SJCRH30 (cell line): ENCODE data around the gene CEP131. TPM values are rescaled to one million over a fixed set of nuclear protein-coding genes. Genes with fewer than 3 reads are reported as not detected.

Experiments used
- DNase-seq, 2 experiments: peaks; one replicate each; pipeline ENCODE4 v3.0.0-alpha.2; 2015 to 2020
- H3K27ac ChIP-seq: fragments of 250-450 bp; sonication (Bioruptor Pico); 2 replicates; pipeline ENCODE4 v1.5.1; 2020; ENCODE audit warnings: mild to moderate bottlenecking, moderate library complexity
- H3K27me3 ChIP-seq: fragments of 250-450 bp; sonication (Bioruptor Pico); 2 replicates; pipeline ENCODE4 v1.5.1; 2020; ENCODE audit warnings: mild to moderate bottlenecking, moderate library complexity
- H3K36me3 ChIP-seq: fragments of 250-450 bp; sonication (Bioruptor Pico); 2 replicates; pipeline ENCODE4 v1.5.1; 2020; ENCODE audit warnings: mild to moderate bottlenecking, moderate library complexity
- H3K4me1 ChIP-seq: fragments of 250-450 bp; sonication (Bioruptor Pico); 2 replicates; pipeline ENCODE4 v1.5.1; 2020; ENCODE audit warnings: mild to moderate bottlenecking, moderate library complexity
- H3K4me3 ChIP-seq: fragments of 250-450 bp; sonication (Bioruptor Pico); 2 replicates; pipeline ENCODE4 v1.5.1; 2020; ENCODE audit warnings: mild to moderate bottlenecking, moderate library complexity
- H3K9me3 ChIP-seq: fragments of 250-450 bp; sonication (Bioruptor Pico); replicated peaks from 2 replicates; pipeline ENCODE4 v1.5.1; 2020; ENCODE audit warnings: mild to moderate bottlenecking, moderate library complexity
- total RNA-seq: library from RNA; depleted of rRNA; stranded (reverse); fragments of >200 nt; shearing (Covaris generic); gene quantifications from 2 replicates; pipeline ENCODE4 v1.2.3, GENCODE V29; 2014

Gene CEP131
- total RNA-seq, 1 experiment from 2014 or later = 33.0 TPM

DNA sequence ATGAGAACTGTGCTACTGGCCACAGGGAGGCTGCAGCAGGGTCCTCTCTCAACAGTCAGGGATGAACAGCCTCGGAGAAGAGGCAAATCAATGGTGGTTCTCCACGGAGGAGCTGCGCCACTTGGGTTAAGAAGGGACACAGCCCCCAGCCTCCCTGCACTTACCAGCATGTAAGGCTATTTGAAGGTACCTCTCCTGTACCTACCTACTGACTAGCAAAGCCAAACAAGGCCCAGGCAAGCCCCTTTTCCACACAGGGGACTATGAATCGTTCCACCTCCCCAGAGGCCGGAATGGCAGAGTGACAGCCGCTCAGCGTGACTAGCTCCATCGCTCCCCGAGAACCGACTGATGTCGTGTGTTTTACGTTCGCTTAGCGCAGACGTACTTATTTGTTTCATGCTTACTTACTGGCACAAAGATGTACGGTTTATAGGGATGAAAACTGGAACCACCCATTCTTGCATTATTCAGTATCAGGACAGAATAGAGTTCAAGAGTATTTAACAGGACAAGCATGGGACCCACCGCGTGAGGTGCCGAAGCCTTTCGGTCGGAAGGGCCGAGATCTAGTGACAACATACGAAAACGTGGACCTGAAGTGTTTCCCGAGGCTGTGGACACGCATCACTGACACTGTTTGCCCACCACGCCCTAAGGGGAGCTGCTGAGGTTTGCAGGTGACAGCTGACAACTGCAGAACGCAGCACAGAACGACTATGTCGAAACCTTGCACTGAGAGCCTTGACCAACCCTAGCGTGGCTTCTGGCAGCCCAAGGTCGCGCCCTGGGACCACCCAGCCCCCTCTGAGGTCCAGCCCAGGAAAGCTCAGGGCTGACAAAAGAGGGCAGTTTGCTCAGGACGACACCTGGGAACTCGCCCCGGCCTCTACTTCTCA, 15.1 kb upstream of the CEP131 start:
- Histone ChIP-seq H3K27me3 (no peaks in the 10 kb centered on the region), H3K27ac (no peak overlapping the region), H3K36me3 (peaks cover 12% of the 10 kb centered on the region)

DNA sequence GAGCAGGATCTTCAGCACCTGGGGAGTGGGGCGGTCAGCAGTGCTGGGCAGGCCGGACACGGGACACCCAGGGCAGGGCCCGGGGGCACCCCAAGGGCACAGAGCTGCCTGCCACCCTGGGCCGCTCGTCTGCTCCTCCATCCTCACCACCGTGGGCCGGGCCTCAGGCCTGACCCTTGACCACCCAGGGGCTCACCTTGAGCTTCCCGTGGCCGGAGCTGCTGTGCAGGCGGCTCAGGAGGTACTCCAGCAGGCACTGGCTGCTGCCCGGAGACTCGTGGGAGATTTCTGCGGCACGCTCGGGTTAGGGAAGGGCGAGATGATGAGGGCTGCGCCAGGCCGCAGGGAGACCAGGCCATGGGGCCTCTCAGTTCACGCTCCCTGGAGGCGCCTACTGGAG, 14.0 kb upstream of the CEP131 start:
- Histone ChIP-seq H3K27ac (no peak overlapping the region), H3K9me3 (no peaks in the 10 kb centered on the region), H3K27me3 (no peaks in the 10 kb centered on the region), H3K4me3 (no peak overlapping the region), H3K4me1 (peaks cover 7% of the 10 kb centered on the region; the same call in 1 of the 2 replicates), H3K36me3 (peaks cover 13% of the 10 kb centered on the region)
- DNase-seq = no peak

More for the DNA sequence above, 15.1 kb upstream of the CEP131 start:
- DNase-seq = no peak
- H3K4me1 ChIP-seq = peaks cover 7% of the 10 kb centered on the region; the same call in 1 of the 2 replicates
- peak overlapping the region; percentile 91 for H3K4me3 ChIP-seq
- no peaks in the 10 kb centered on the region for H3K9me3 ChIP-seq

DNA sequence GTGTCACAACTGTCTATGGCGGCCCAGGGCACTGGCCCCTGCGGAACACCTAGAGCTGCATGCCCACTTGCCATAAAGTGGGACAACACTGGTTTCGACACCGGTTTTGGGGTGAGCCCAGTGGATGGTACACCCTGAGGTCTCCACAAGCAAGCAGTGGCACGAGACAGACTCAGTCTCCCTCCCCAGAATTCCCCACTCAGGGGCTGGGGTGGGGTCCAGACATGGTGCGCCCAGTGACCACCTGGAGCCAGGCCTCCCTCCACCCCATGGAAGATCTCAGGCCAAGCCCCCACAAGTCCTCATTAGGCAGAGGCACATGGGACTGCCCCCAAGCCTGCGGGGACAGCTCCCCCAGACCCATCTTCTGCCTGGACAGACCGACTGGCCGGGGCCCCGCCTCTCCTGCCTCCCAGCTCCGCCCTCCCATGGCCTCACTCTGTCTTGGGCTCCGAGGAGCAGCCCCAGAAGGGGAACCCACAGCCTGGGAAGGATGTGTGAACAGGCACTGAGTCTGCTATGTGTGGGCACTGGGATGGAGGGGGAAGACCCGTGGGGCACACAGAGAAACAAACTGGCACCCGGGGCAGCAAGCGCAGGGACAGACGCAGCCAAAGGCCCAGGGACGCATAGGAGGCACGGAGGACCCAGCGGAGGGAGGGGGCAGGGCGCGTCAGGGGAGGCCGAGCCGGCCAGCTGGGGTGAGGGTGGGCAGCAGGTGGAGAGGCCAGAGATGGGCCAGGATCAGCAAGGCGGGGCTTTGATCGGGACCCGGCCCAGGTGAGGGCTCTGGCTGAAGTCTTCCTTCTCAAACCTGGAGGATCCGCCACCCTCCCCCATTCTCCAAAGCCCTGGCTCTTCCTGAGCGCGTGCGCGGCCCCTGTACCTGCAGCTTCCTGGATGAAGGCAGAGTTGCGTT, 13.3 kb upstream of the CEP131 start:
- DNase-seq = no peak
- Histone ChIP-seq H3K36me3 (peaks cover 15% of the 10 kb centered on the region), H3K27ac (no peak overlapping the region), H3K4me3 (no peak overlapping the region), H3K27me3 (no peaks in the 10 kb centered on the region), H3K4me1 (peaks cover 7% of the 10 kb centered on the region; the same call in 1 of the 2 replicates), H3K9me3 (no peaks in the 10 kb centered on the region)

DNA sequence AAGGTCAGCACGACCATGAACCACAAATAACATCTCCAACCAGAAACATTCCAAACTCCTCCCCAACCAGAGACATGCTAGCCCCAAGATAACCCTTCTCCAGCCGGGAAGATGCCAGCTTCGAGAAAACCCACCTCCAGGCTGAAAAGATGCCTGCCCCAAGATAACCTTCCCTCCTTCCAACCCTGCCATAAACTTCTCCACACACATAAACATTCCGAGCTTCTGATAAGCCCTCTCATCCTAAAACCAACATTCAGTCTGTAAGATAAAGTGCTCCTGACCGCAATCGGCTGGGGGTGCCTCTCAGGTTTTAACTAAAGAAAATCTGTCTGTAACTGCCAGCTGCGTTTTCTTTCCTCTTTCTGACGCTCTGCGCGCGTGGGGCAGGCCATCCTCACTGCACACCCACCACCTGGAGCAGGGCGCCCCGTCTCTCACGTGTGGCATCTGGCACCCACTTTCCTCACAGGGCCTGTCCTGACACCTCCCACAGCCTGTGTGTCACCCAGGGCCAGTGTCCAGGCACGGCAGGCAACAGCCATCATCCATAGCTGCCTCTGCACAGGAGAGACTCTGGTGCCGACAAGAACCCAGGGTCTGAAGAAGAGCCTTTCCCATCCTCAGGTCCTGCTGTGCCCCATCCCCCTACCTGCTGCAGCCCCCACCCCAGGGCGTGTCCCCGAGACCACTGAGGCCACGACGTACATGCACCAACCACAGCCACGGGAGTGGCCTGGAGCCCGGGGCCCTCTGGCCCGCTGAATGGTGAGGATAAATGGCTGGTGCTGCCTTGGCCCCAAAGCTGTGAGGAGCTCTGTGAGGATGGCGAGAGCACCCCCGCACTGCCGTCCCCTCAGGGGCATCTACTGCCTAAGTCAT, 12.4 kb upstream of the CEP131 start:
- Histone ChIP-seq H3K27me3 (no peaks in the 10 kb centered on the region), H3K27ac (no peak overlapping the region), H3K4me3 (no peak overlapping the region), H3K9me3 (no peaks in the 10 kb centered on the region), H3K36me3 (peaks cover 20% of the 10 kb centered on the region), H3K4me1 (peaks cover 7% of the 10 kb centered on the region; the same call in 1 of the 2 replicates)
- no peak for DNase-seq

DNA sequence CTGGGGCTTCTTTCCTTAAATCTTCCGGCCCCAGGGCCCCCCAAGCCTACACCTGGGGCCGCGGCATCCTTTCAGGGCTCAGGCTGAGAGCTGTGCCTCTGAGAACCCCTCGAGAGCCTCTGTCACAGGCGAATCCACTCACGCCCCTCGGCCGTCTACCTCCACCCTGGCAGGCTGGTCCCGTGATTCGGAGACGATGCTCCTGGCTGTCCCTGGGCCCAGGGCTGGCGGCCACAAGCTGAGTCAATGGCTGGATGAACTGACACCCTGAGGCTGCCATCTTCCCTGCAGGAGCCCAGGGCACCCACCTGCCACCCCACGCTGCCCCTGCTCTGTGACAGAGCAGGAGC, 11.7 kb upstream of the CEP131 start:
- peaks cover 7% of the 10 kb centered on the region; the same call in 1 of the 2 replicates for H3K4me1 ChIP-seq
- no peak overlapping the region for H3K4me3 ChIP-seq
- no peak for DNase-seq
- H3K9me3 ChIP-seq = no peaks in the 10 kb centered on the region
- no peak overlapping the region for H3K27ac ChIP-seq
- H3K27me3 ChIP-seq = no peaks in the 10 kb centered on the region
- peaks cover 23% of the 10 kb centered on the region for H3K36me3 ChIP-seq

DNA sequence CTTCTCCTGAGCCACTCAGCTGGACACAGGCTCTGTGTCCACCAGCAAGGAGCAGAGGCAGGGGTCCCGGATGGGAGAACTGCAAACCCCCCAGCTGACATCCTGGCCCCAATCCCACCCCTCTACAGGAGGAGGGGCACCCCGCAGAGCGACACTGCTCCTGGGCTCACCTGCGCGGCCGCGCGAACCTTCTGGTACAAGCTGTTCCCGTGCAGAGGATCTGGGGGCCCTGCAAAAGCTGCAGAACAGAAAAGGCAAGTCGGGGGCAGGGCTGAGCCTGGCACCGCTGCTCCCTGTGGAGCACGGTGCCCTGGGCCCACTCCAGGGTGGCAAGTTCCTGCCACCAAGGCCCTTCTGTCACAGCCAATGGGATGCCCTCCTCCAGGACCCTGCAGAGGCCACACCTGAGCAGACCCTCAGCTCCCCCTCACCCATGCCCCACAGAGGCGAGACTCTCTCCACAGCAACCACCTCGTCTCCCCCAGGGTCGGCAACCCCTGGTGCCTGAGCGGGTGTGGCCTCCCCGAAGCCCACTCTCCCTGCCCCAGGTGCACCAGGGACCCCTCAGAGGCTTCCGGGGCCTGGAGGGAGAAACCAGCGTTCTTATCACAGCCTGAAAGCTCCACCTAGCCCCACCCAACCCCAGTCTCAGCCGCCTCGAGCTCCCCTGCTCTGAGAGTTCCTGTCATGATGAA, 11.2 kb upstream of the CEP131 start:
- Histone ChIP-seq H3K4me3 (no peak overlapping the region), H3K4me1 (peaks cover 7% of the 10 kb centered on the region; the same call in 1 of the 2 replicates), H3K27me3 (no peaks in the 10 kb centered on the region), H3K27ac (no peak overlapping the region), H3K9me3 (no peaks in the 10 kb centered on the region), H3K36me3 (peaks cover 23% of the 10 kb centered on the region)
- DNase-seq = no peak

DNA sequence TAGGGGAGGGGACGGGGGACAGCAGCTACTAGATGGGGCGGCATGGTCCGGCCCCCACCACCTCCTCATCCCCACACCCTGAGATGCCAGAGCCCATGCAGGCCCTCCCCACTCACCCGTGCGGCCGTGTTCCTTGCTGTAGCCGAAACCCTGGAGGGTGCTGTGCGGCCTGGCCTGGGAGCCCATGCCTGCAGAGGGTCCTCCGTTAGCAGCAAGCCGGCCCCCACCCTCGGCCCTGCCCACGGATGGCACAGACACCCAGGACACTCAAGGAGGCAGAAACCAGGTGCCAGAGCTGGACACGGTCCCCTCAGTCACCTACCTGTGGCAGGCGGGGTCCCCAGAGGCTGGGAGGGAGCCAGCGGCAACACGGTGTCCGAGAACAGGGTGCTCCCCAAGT, 10.6 kb upstream of the CEP131 start:
- no peak for DNase-seq
- peaks cover 7% of the 10 kb centered on the region; the same call in 1 of the 2 replicates for H3K4me1 ChIP-seq
- no peaks in the 10 kb centered on the region for H3K9me3 ChIP-seq
- H3K27me3 ChIP-seq = no peaks in the 10 kb centered on the region
- H3K36me3 ChIP-seq = peaks cover 23% of the 10 kb centered on the region
- no peak overlapping the region for H3K4me3 ChIP-seq
- H3K27ac ChIP-seq = no peak overlapping the region

DNA sequence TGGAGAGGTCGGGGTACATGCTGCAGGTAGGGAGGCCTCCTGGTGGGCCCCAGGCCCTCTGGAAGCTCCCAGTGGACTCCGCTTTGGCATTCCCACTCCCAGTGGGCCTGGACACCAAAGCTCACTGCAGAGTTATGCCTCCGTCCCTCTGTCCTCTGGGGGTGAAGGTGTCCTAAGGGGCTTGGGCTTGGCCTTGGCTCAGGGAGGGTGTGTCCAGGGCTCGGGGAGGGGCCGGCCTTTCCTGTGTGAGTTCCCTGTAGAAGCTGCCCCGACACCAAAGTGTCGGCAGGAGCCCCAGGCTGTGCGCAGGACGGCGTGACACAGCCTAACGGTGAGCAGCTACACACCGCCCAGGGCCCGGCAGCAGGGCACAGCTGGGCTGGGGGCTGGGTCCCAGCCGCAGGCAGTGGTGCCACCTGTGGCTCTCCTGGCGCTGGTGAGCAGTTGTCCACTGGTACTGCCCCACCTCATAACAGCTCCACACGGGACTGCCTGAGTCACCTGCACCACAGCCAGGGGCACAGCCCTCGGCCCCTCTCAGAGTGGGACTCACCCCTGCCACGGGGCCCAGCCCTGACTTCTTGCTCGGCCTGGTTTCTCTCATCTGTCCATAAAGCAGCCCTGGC, 10.0 kb upstream of the CEP131 start:
- no peak for DNase-seq
- no peak overlapping the region for H3K4me3 ChIP-seq
- H3K27ac ChIP-seq = no peak overlapping the region
- H3K27me3 ChIP-seq = no peaks in the 10 kb centered on the region
- H3K36me3 ChIP-seq = peaks cover 23% of the 10 kb centered on the region
- peaks cover 2% of the 10 kb centered on the region; the same call in 1 of the 2 replicates for H3K4me1 ChIP-seq
- no peaks in the 10 kb centered on the region for H3K9me3 ChIP-seq

DNA sequence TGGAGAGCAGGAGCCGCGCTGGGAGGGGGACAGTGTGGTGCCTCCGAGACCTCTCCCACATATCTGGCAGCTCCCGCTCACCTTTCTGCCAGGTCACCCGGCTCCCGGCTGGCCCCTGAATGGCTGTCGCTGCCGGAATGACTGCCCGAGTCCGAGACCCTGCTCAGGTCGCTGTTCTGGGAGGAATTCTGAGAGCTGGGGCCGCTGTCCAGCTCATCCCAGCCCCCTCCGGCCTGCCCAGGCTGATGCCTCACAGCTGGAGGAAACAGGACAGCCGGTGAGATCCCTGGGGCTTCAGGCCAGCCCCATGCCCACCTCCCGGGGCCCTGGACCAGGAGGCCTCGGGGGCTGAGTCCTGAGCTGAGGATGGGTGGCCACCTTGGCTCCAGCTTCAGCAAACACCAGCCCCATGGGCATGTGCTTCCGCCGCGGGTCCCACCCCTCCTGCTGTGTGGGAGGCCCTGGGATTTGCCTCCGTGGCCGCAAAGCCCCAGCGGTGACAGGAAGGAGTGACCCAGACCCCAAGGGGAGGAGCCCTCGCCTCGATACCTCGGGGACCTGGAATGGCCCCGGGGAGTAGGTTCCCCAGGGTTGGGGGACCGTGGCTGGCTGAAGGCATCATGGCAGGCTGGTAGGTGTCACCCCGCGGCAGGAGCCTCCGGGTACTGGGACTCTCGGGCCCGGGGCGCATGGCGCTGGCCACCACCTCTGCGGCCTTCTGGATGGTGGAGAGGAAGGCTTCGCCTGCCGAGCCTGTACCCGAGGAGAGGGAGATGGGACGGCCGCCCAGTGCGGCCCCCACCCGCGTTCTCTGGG, 9.2 kb upstream of the CEP131 start:
- H3K4me1 ChIP-seq = no peaks in the 10 kb centered on the region
- no peak overlapping the region for H3K4me3 ChIP-seq
- H3K36me3 ChIP-seq = peaks cover 23% of the 10 kb centered on the region
- H3K9me3 ChIP-seq = no peaks in the 10 kb centered on the region
- no peak overlapping the region for H3K27ac ChIP-seq
- DNase-seq = no peak
- no peaks in the 10 kb centered on the region for H3K27me3 ChIP-seq

DNA sequence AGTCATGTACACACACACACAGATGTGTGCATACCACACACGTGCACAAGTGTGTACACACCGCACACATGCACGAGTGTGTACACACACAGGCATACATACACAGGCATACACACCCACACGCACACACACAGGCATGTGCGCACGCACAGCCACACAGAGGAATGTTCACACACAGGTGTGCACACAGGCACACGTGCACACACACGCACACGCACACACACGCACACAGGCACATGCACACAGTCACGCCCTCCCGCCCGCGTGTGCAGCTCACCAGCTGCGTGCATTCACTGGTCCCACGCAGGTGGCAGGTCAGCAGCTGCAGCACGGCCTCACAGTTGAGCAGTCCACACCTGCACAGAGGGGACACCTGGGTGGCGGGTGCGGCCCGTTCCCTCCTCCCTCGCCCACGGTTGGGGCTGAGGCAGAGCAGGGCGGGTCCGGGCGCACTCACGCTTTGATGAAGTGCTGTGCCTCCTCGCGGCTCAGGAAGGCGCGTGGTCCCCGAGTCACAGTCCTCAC, 8.4 kb upstream of the CEP131 start:
- peaks cover 23% of the 10 kb centered on the region for H3K36me3 ChIP-seq

DNA sequence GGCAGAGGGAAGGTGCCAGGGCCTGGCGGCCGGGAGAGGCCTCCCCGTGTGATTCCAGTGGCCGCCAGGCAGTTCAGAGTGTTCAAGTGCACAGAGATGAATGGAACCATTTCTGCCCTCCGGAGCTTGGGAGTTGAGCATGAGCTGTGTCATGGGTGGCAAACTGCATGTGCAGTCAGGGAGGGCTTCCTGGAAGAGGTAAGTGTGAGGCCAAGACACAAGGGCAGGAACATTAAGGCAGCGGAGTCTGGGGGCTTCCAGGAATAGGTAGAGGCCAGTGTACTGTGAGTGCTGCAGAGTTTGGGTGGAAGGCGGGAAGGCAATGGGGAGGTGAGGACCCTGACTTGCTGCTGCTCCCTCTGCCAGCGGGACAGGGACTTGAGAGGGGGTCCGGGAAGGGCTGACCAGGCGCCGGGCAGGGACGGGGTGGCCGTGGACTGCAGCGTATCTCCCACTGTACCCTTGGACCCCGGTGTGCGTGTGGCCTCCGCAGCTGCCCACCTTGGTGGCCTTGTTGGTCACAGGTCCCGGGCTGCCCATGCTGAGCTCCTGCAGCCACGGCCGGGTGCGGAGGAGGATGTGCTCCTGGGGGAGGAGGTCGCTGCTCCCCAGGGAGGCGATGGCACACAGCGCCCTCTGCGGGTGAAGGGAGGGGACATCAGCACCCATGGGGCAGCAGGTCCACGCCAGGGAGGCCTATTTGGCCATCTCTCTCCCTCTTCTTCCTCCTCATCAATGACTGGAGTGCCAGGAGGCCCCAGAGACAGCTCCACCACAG, 7.5 kb upstream of the CEP131 start:
- peaks cover 23% of the 10 kb centered on the region for H3K36me3 ChIP-seq
- H3K4me3 ChIP-seq = no peak overlapping the region
- H3K9me3 ChIP-seq = no peaks in the 10 kb centered on the region
- H3K27ac ChIP-seq = no peak overlapping the region
- H3K27me3 ChIP-seq = no peaks in the 10 kb centered on the region
- DNase-seq = peak; percentile 66 to 67
- H3K4me1 ChIP-seq = no peaks in the 10 kb centered on the region

More for the DNA sequence above, 8.4 kb upstream of the CEP131 start:
- no peaks in the 10 kb centered on the region for H3K27me3 ChIP-seq
- H3K9me3 ChIP-seq = no peaks in the 10 kb centered on the region
- H3K4me1 ChIP-seq = no peaks in the 10 kb centered on the region
- DNase-seq = no peak
- H3K27ac ChIP-seq = no peak overlapping the region
- H3K4me3 ChIP-seq = no peak overlapping the region

DNA sequence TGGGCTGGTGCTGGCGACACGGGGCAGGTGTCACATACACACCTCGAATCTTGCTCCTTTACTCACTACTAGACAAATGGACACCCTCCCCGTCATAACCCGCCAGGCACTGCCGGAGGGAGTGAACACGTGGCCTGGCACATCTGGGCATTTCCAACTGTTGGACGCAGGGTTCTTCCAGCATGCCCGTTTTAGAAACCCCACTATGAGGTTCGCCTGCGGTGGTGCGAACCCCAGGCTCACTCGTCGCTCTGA, 6.8 kb upstream of the CEP131 start:
- Histone ChIP-seq H3K27me3 (no peaks in the 10 kb centered on the region), H3K36me3 (peaks cover 23% of the 10 kb centered on the region), H3K4me3 (no peak overlapping the region), H3K27ac (no peak overlapping the region), H3K4me1 (no peaks in the 10 kb centered on the region), H3K9me3 (no peaks in the 10 kb centered on the region)
- no peak for DNase-seq
